ENCODE measurements around the gene FERMT2.

FERMT2 gene

DNA sequence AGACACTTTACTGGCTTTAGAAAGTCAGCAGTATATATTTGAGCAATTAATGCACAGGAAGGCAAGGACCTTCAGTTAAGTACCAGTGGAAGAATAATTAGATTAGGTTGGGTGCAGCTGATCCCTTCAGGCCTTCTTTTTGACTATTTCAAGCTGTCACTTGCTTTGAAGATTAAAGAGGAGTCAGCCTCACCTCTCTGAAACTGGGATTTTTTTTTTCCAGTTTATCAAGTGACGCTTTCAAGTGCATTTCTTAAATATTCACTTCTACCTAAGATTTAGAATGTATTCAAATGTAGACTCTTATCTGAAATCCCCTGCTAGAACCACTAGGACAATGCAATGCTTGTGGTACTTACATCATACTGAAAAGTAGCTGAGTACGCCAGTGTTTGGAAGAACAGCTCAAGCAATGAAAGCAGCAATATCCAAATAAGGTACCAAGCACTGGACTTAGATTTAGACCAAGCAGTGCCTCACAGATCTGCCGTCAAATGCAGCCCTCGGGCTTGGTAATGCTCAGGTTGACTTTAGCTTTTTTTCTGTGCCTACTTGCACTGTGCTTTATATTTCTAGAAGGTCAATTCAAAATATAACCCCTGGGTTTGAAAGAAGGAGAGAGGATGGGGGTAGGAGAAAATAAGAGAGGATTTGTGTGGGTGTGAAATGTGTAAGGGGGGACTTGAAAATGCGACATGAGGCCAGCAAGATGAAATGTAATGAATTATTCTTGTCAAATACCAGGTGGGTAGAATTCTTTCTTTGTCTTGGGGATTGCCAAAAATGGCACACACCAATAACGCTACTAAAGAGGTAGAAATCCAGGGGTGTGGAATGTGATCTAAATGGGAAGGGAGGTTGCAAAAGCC, 3.7 kb upstream of the FERMT2 start:
- ATAC-seq (ENCODE audit: low read depth): no peak
- Mint-ChIP-seq H3K27me3 (peaks cover 7% of the 10 kb centered on the region), H3K27ac (no peak overlapping the region), H3K4me3 (no peak overlapping the region), H3K4me1 (peaks cover 12% of the 10 kb centered on the region), H3K9me3 (no peaks in the 10 kb centered on the region), H3K36me3 (no peaks in the 10 kb centered on the region)
- no peak for DNase-seq (ENCODE audit: low spot score in 2 of 2)

GRCh38 chr14:52951681-52952554, 1.1 kb upstream of the FERMT2 start:
- Mint-ChIP-seq H3K4me1 (peaks cover 16% of the 10 kb centered on the region), H3K27me3 (peaks cover 21% of the 10 kb centered on the region), H3K27ac (no peak overlapping the region), H3K4me3 (peak overlapping the region; percentile 29), H3K9me3 (no peaks in the 10 kb centered on the region), H3K36me3 (no peaks in the 10 kb centered on the region)
- ATAC-seq (ENCODE audit: low read depth) (no peak), DNase-seq (ENCODE audit: low spot score in 2 of 2) (no peak)

DNA sequence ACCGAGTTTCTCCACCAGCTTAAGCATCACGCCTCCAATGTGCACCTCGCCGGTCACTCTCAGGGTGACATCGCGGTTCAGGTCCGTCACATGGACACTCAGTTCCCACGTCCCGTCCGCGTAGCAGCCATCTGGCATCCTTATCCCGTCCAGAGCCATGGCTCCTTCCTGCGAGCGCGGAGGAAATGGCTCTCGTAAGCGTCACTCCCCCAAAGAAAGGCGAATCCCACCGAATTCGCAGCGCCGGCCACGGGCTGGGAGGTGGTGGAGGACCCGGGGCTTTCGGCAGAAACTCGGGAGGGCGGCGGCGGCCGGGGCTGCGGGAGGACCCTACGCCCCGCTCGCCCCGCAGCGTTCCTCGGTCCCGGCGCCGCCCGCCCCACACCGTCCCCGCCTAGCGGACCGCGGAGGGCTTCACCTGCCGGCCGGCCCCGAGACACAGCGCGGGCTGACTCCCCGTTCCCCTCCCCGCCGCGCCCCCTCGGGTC, 396 bp downstream of the FERMT2 start:
- H3K4me3 Mint-ChIP-seq: peak overlapping the region; percentile 83
- peaks cover 23% of the 10 kb centered on the region for H3K27me3 Mint-ChIP-seq
- H3K36me3 Mint-ChIP-seq: no peaks in the 10 kb centered on the region
- peaks cover 16% of the 10 kb centered on the region for H3K4me1 Mint-ChIP-seq
- H3K27ac Mint-ChIP-seq: no peak overlapping the region
- ATAC-seq (ENCODE audit: low read depth) (peak; percentile 34), DNase-seq (ENCODE audit: low spot score in 2 of 2) (peak; percentile 14 to 19)
- H3K9me3 Mint-ChIP-seq: no peaks in the 10 kb centered on the region

DNA sequence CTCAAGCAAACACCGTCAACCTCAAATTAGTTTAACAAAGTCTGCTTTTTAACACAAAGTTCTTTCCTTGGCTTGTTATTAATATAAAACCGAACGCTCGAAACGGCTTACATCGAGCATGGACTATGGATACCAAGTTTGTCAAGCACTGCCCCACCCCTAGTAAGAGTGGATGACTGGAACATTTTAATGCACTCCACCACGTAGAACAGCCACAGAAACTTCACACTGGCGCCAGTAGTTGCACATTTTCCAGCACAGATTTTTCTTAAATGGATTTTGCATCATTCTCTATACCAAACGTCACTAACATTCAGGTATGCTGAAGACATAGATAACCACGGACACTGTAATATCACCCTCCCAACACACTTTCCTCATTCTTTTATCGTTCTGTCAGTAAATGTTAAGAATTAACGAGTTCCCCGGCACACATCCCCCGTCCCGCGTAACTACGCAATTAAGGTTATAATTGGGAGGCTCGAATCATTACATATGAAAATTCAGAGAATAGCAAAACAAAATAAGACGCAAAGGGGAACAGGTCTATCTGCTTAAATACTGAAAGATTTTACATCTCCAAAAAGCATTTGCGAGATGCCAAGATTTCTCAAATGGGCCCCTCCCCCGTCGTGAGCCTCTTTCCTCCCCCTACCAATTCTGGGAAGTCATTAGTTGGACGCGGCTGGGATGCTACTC, 990 bp downstream of the FERMT2 start:
- no peak for DNase-seq (ENCODE audit: low spot score in 2 of 2)
- Mint-ChIP-seq H3K4me1 (peaks cover 16% of the 10 kb centered on the region), H3K27me3 (peaks cover 25% of the 10 kb centered on the region), H3K4me3 (peak overlapping the region; percentile 83), H3K27ac (no peak overlapping the region), H3K36me3 (no peaks in the 10 kb centered on the region), H3K9me3 (no peaks in the 10 kb centered on the region)
- ATAC-seq (ENCODE audit: low read depth): peak; percentile 12

DNA sequence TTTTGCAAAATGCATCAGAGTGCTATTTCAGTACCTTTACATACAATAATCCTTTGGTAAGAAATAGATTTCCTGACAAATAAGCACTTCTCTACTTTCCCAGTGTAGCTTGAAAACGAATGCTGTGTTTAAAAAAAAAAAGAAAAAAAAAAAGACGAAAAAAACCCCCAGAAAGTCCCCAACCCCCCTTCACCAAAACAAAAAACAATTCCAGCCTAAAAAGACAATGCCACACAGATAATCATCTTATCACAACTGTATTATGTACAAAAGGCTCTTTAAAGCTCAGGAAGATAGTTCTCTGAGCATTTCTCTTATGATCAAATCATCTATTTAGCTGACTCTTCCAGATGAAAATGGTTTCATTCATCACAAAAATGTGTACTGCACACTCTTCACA, 1.6 kb downstream of the FERMT2 start:
- H3K9me3 Mint-ChIP-seq: no peaks in the 10 kb centered on the region
- DNase-seq (ENCODE audit: low spot score in 2 of 2) (no peak), ATAC-seq (ENCODE audit: low read depth) (no peak)
- H3K27ac Mint-ChIP-seq: no peak overlapping the region
- no peaks in the 10 kb centered on the region for H3K36me3 Mint-ChIP-seq
- peaks cover 16% of the 10 kb centered on the region for H3K4me1 Mint-ChIP-seq
- H3K27me3 Mint-ChIP-seq: peaks cover 25% of the 10 kb centered on the region
- peak overlapping the region; percentile 15 for H3K4me3 Mint-ChIP-seq

GRCh38 chr14:52948836-52949235, 2.0 kb downstream of the FERMT2 start:
- H3K9me3 Mint-ChIP-seq: no peaks in the 10 kb centered on the region
- peaks cover 25% of the 10 kb centered on the region for H3K27me3 Mint-ChIP-seq
- H3K36me3 Mint-ChIP-seq: no peaks in the 10 kb centered on the region
- H3K4me3 Mint-ChIP-seq: no peak overlapping the region
- ATAC-seq (ENCODE audit: low read depth) (no peak), DNase-seq (ENCODE audit: low spot score in 2 of 2) (no peak)
- H3K27ac Mint-ChIP-seq: no peak overlapping the region
- H3K4me1 Mint-ChIP-seq: peaks cover 16% of the 10 kb centered on the region

DNA sequence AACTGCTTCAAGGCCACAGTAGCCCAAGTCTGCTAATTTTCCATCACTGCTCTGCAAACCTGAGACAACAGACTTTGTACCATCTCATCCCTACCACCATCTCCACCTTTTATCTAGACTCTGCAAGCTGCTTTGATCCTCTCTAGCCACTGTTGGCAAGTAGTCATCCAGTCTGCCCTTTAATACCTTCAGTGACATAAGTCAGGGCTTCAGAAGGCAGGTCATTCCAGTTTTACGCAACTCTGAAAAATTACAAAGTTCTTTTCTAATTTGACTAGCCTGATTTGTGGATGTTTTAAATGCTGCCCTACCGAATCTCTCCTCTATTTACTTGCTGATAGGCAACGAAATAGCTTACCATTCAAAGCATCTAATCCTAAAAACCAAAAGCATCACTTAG, 2.8 kb downstream of the FERMT2 start:
- Mint-ChIP-seq H3K36me3 (no peaks in the 10 kb centered on the region), H3K4me3 (no peak overlapping the region), H3K27me3 (peaks cover 25% of the 10 kb centered on the region), H3K27ac (no peak overlapping the region), H3K9me3 (no peaks in the 10 kb centered on the region), H3K4me1 (peaks cover 16% of the 10 kb centered on the region)
- ATAC-seq (ENCODE audit: low read depth): no peak
- no peak for DNase-seq (ENCODE audit: low spot score in 2 of 2)

DNA sequence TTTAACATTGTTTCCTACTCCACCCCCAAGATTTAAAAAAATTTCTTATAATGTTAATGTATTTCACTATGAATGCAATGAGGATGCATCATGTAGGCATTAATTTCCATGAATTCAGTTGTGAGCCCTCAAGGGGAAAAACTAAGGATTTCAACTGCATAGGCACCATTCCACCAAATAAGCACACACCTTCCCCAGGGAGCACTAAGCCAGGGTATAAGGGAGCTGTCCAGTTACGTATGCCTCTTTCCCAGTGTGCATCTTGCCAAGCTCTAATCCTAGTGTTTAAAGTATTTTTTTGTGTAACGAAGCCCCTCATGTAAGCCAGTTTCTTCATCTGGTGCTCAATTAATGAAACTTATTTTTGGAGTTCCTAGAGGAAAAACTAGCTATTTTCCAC, 6.6 kb downstream of the FERMT2 start:
- Mint-ChIP-seq H3K27me3 (peaks cover 15% of the 10 kb centered on the region), H3K27ac (no peak overlapping the region), H3K4me3 (no peak overlapping the region), H3K4me1 (peaks cover under 1% of the 10 kb centered on the region), H3K36me3 (no peaks in the 10 kb centered on the region), H3K9me3 (no peaks in the 10 kb centered on the region)
- ATAC-seq (ENCODE audit: low read depth) (no peak), DNase-seq (ENCODE audit: low spot score in 2 of 2) (no peak)

- Mint-ChIP-seq H3K4me3 (no peak overlapping the region), H3K4me1 (no peaks in the 10 kb centered on the region), H3K27me3 (peaks cover 7% of the 10 kb centered on the region), H3K36me3 (no peaks in the 10 kb centered on the region), H3K27ac (no peak overlapping the region), H3K9me3 (no peaks in the 10 kb centered on the region)
- no peak for ATAC-seq (ENCODE audit: low read depth)
- no peak for DNase-seq (ENCODE audit: low spot score in 2 of 2)
Observed at GRCh38 chr14:52939427-52939826, 11.4 kb downstream of the FERMT2 start.

DNA sequence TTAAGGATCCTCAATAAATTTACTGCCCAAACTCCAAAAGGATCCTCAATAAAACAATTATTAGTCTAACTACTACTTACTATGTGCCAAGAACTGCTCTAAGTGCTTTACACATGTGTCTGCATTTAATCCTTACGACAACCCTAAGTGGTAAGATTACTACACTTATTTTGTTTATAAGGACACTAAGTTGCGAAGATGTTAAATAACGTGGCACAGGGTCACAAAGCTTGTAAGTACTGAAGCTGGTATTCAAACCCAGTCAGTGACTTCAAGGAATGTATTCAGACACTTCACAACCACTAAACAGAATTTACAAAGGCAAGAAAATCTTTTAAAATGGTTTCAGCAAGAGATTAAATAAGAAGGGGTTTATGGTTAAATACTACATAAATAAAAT, 13.0 kb downstream of the FERMT2 start:
- DNase-seq (ENCODE audit: low spot score in 2 of 2) (no peak), ATAC-seq (ENCODE audit: low read depth) (no peak)
- Mint-ChIP-seq H3K4me3 (no peak overlapping the region), H3K36me3 (no peaks in the 10 kb centered on the region), H3K4me1 (no peaks in the 10 kb centered on the region), H3K27me3 (peaks cover 7% of the 10 kb centered on the region), H3K9me3 (no peaks in the 10 kb centered on the region), H3K27ac (no peak overlapping the region)

GRCh38 chr14:52937306-52937705, 13.5 kb downstream of the FERMT2 start:
- Mint-ChIP-seq H3K36me3 (no peaks in the 10 kb centered on the region), H3K9me3 (no peaks in the 10 kb centered on the region), H3K27me3 (peaks cover 7% of the 10 kb centered on the region), H3K4me3 (no peak overlapping the region), H3K27ac (no peak overlapping the region), H3K4me1 (no peaks in the 10 kb centered on the region)
- ATAC-seq (ENCODE audit: low read depth) (no peak), DNase-seq (ENCODE audit: low spot score in 2 of 2) (no peak)

- H3K27ac Mint-ChIP-seq: no peak overlapping the region
Observed at GRCh38 chr14:52936437-52936836, 14.4 kb downstream of the FERMT2 start.

DNA sequence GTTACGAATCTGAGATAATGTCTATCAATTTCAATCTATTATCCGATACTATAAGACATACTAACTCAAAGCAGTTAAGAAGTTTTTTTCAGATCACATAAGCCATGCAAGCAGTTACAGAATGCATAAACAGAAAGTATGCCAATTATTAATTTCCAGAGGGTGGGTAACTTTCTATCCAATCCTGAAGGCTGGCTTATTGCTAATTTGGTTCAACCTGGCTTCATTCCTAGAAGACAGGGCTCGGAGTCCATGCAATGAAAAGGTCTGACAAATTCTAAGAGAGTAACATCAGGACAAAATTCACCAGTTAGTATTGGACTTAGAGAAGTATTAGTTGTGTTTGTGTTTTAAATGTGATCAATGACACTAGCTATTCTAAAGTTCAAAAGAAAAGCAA, 15.0 kb downstream of the FERMT2 start:
- Mint-ChIP-seq H3K27ac (no peak overlapping the region), H3K27me3 (peaks cover 7% of the 10 kb centered on the region), H3K4me3 (no peak overlapping the region), H3K4me1 (no peaks in the 10 kb centered on the region), H3K9me3 (no peaks in the 10 kb centered on the region), H3K36me3 (no peaks in the 10 kb centered on the region)
- no peak for DNase-seq (ENCODE audit: low spot score in 2 of 2)
- no peak for ATAC-seq (ENCODE audit: low read depth)

More at GRCh38 chr14:52936437-52936836, 14.4 kb downstream of the FERMT2 start:
- ATAC-seq (ENCODE audit: low read depth): no peak
- no peak for DNase-seq (ENCODE audit: low spot score in 2 of 2)
- H3K9me3 Mint-ChIP-seq: no peaks in the 10 kb centered on the region
- H3K4me1 Mint-ChIP-seq: no peaks in the 10 kb centered on the region
- no peak overlapping the region for H3K4me3 Mint-ChIP-seq
- H3K27me3 Mint-ChIP-seq: peaks cover 7% of the 10 kb centered on the region
- H3K36me3 Mint-ChIP-seq: no peaks in the 10 kb centered on the region

GRCh38 chr14:52934762-52935161, 16.1 kb downstream of the FERMT2 start:
- ATAC-seq (ENCODE audit: low read depth): no peak
- Mint-ChIP-seq H3K4me1 (no peaks in the 10 kb centered on the region), H3K27ac (no peak overlapping the region), H3K27me3 (peaks cover 7% of the 10 kb centered on the region), H3K9me3 (no peaks in the 10 kb centered on the region), H3K4me3 (no peak overlapping the region), H3K36me3 (no peaks in the 10 kb centered on the region)
- DNase-seq (ENCODE audit: low spot score in 2 of 2): no peak
